Bladder microvascular endothelial cell (primary cell): ENCODE measurements around the gene ENG. TPM values are rescaled to one million over a fixed set of nuclear protein-coding genes. Genes with fewer than 3 reads are reported as not detected.

Experiments used
- total RNA-seq: library from RNA; depleted of rRNA; stranded (reverse); fragments of >200 nt; gene quantifications from 2 replicates; pipeline ENCODE4 v1.2.3, GENCODE V29; 2014

ENG gene
- total RNA-seq, result 76.9 and 295 TPM in 2 replicates

DNA sequence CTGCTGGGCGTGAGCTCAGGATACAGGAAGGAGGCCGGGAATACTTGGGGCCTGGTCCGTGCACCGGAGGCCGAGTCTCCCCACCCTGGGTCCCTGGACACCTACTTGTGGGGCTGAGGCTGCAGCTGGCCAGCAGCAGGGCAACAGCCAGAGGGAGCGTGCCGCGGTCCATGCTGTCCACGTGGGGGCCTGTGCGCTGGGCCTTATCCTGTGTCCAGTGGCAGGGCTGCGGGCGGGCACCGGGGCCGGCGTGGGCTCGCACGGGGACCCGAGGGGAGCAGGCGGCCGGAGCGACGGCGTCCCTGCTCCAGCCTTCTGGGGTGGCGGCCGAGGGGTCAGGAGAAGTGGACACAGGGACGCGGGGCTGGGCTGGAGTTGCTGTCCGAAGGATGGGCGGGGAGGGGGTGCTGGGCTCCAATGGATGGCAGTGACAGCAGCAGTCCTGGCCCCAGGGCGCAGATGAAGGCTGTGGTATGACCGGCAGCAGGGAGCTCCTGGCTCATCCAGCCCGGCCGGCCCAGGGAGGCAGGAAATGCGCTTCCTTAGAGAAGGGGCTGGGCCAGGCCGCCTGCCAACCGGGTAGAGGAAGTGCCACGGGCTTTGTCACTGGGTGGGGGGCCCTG is at the start of gene ENG:
Gene ENG, minus strand, starts transcription at position 475 of the 623 bp plus-strand sequence. Its CDS starts 303 bp downstream, at position 172.

GRCh38 chr9:127899128-127899943 is 44.9 kb upstream of the ENG start, which contains the start of gene ST6GALNAC6:
ST6GALNAC6 (minus strand) TSS chr9:127899603; CDS start chr9:127897981, 1,622 bp downstream.

GRCh38 chr9:127877566-127877998 is 23.1 kb upstream of the ENG start, which contains the start of gene AK1:
AK1 (minus strand) TSS chr9:127877675; CDS start chr9:127874617, 3,058 bp downstream.

DNA sequence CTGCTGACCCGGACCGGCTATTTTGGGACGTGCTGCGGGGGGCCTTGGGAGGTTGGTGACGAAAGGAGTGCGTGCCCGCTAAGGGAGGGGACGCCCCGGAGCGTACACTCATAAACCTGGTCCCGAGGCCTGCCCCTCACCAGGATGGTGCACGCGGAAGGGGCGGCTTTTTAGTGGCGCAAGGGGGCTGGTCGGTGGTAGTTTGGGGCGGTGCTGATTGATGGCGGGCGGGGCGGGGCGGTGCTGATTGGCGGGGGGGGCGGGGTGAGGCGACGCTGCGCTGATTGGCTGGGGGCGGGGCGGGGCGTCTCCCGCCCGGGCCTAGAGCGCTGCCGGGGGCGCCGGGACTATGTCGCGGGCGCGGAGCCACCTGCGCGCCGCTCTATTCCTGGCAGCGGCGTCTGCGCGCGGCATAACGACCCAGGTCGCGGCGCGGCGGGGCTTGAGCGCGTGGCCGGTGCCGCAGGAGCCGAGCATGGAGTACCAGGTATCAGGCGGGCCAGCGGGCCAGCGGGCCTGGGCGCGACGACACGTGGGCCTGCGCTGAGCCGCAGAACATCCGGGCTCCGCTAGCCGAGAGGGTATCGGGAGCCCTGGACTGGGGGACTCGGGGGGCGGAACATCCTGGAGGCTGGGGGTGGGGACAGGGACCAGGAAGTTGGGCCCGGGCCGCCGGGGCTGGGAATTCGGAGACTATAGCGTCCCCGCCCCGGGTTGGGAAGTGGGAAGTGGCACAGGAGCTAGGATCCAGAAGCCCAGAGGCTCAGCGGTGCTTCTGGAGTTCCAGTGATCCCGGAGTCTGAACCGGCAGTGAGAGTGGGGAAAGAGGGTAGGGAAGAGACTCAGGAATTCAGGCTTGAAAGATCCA is 51.6 kb downstream of the ENG start, which contains the start of gene FPGS:
Gene FPGS, plus strand, starts transcription at position 307 of the 868 bp plus-strand sequence. Its CDS starts 43 bp downstream, at position 350.

DNA sequence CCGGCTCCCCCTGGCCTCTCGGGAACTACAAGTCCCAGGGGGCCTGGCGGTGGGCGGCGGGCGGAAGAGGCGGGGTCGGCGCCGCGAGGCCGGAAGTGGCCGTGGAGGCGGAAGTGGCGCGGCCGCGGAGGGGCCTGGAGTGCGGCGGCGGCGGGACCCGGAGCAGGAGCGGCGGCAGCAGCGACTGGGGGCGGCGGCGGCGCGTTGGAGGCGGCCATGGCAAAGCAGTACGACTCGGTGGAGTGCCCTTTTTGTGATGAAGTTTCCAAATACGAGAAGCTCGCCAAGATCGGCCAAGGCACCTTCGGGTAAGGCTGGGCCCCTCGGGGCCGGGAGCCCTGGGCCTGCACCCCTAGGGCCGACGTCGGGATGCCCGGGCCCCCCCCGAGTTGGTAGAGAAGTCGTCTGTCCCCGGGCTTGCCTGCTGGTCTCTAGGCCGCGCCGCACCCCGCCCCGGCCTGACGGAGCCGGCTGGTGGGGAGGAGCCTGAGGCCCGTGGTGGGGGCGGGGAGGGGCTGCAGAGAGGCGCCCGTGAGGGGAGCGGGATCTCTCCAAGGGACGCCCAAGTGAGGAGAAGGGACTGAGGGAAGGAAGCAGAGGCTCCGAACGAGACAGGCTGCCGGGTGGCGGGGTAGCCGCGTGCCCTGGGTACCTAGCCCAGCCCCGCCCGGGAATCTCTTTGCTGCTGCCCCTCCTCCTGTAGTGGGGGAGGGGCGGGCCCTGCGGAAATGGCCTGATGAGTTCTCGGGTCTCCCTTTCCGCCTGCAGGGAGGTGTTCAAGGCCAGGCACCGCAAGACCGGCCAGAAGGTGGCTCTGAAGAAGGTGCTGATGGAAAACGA is 68.3 kb downstream of the ENG start, which contains the start of gene CDK9:
Gene CDK9, plus strand, starts transcription at position 102 of the 840 bp plus-strand sequence. Its CDS starts 115 bp downstream, at position 217.

GRCh38 chr9:127778280-127779135 is 76.0 kb downstream of the ENG start, which contains the start of gene SH2D3C:
SH2D3C (minus strand) TSS chr9:127778666; CDS start chr9:127778627, 39 bp downstream.

Other genes with a start within 250 kb of the ENG start
- gene STXBP1, start 242.4 kb downstream of the ENG start, total RNA-seq, result 11.0 and 19.3 TPM in 2 replicates
- not detected in 2 replicates for gene CFAP157, start 147.7 kb downstream of the ENG start, total RNA-seq
- 36.3 and 39.8 TPM in 2 replicates for gene PTRH1, start 139.0 kb downstream of the ENG start, total RNA-seq
- gene TTC16, start 138.6 kb downstream of the ENG start, total RNA-seq, result not detected in 2 replicates
- 8.1 and 8.6 TPM in 2 replicates for gene TOR2A, start 119.4 kb downstream of the ENG start, total RNA-seq
- gene SH2D3C, start 76.0 kb downstream of the ENG start, total RNA-seq, result 43.5 and 83.7 TPM in 2 replicates
- gene CDK9, start 68.6 kb downstream of the ENG start, total RNA-seq, result 80.5 and 104 TPM in 2 replicates
- gene FPGS, start 51.8 kb downstream of the ENG start, total RNA-seq, result 66.7 and 94.3 TPM in 2 replicates
- 30.6 and 54.9 TPM in 2 replicates for gene AK1, start 23.0 kb upstream of the ENG start, total RNA-seq
- gene ST6GALNAC6, start 44.9 kb upstream of the ENG start, total RNA-seq, result 29.6 and 29.8 TPM in 2 replicates
- gene ST6GALNAC4, start 62.4 kb upstream of the ENG start, total RNA-seq, result 28.8 and 32.0 TPM in 2 replicates
- gene PIP5KL1, start 76.1 kb upstream of the ENG start, total RNA-seq, result 0.44 and 0.97 TPM in 2 replicates
- 6.2 and 14.2 TPM in 2 replicates for gene DPM2, start 83.2 kb upstream of the ENG start, total RNA-seq
- gene EEIG1, start 126.3 kb upstream of the ENG start, total RNA-seq, result 1.1 and 20.5 TPM in 2 replicates
- 9.1 and 11.9 TPM in 2 replicates for gene NAIF1, start 212.7 kb upstream of the ENG start, total RNA-seq
- gene SLC25A25, start 213.6 kb upstream of the ENG start, total RNA-seq, result 20.1 and 53.8 TPM in 2 replicates